ENCODE measurements around the gene UQCRC1.

Gene UQCRC1

DNA sequence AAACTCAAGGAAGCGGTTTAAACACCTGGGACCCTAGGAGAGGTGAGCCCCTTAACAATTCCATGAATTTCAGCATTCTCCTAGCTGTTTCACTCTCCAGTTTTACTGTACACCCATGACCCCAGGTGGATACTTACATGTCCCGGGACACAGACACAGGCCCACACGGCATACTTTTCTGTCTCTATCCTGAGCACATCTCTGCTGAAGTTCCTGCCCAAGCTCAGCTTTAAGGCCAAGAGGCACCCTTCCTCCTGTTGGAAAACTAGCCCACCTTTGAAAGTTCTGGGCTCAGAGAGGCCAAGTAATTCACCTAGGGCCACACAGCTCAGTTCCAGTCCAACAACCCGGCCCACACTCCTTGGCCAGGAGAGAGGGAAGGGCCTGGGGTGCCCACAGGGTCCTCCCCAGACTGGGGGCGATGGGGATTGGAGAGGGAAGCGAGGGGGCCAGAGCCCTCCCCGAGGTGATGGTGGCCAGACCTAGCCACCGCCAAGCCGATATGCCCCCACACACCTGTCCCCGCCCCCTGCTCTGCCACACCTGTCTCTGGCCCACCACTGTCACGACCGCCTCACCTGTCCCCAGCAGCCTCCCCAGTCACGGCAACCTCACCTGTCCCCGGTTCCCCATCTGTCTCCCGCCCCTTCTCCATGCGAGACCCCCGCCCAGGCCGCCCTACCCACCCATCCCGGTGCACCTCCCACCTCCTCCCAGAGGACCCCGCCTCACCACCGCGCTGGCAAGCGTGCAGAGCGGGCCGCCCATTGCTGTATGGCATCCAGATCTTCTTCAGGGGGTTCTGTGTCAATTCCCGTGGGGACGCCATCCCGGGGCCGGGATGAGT, 53.3 kb downstream of the UQCRC1 start:
- H3K4me1 ChIP-seq (ENCODE audit: control insufficient read depth, insufficient read depth, low read length) = no peaks in the 10 kb centered on the region

More for the DNA sequence above, 53.3 kb downstream of the UQCRC1 start:
- POLR2A ChIA-PET = interaction anchor here (0.8 to 2.0 kb wide), 9 partner anchors 46 to 368 kb away, joined by 3 to 12 read pairs (median 4); partner anchors contain the start of genes ATRIP, CCDC51, CDC25A and SLC26A6
- TF ChIP-seq, protein P1, sequence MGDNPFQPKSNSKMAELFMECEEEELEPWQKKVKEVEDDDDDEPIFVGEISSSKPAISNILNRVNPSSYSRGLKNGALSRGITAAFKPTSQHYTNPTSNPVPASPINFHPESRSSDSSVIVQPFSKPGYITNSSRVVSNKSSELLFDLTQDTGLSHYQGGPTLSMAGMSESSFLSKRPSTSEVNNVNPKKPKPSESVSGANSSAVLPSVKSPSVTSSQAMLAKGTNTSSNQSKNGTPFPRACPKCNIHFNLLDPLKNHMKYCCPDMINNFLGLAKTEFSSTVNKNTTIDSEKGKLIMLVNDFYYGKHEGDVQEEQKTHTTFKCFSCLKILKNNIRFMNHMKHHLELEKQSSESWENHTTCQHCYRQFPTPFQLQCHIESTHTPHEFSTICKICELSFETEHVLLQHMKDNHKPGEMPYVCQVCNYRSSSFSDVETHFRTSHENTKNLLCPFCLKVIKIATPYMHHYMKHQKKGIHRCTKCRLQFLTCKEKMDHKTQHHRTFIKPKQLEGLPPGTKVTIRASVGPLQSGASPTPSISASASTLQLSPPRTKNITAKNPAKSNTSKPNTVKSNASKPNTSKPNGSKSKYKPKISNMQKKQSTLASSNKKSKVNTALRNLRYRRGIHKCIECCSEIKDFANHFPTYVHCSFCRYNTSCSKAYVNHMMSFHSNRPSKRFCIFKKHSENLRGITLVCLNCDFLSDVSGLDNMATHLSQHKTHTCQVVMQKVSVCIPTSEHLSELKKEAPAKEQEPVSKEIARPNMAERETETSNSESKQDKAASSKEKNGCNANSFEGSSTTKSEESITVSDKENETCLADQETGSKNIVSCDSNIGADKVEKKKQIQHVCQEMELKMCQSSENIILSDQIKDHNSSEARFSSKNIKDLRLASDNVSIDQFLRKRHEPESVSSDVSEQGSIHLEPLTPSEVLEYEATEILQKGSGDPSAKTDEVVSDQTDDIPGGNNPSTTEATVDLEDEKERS (tag by site-specific recombination; IDR thresholded peaks at IDR 0.05) = no peak
- peak; percentile 68; the same call in 1 of the 2 replicates for TF ChIP-seq ZBTB7A (tag by site-specific recombination; IDR thresholded peaks at IDR 0.05; ENCODE audit: low read depth)
- TF ChIP-seq ZEB2 (tag by site-specific recombination; IDR thresholded peaks at IDR 0.05) = 0 out of 2 replicates have a peak, but pooled peaks have one; percentile 17
- no peak for TF ChIP-seq ZNF585B (tag by site-specific recombination; IDR thresholded peaks at IDR 0.05)
- TF ChIP-seq ZNF777 (tag by site-specific recombination; IDR thresholded peaks at IDR 0.05; ENCODE audit: borderline replicate concordance) = 0 out of 2 replicates have a peak, but pooled peaks have one; percentile 25
- TF ChIP-seq ZNF768 (tag by site-specific recombination; IDR thresholded peaks at IDR 0.05) = peak; percentile 69; the same call in 1 of the 2 replicates
- 0 out of 2 replicates have a peak, but pooled peaks have one; percentile 41 for TF ChIP-seq ZNF391 (tag by site-specific recombination; IDR thresholded peaks at IDR 0.05; ENCODE audit: borderline replicate concordance, low read depth)
- TF ChIP-seq PATZ1 (tag by site-specific recombination; IDR thresholded peaks at IDR 0.05) = peak; percentile 10; the same call in 1 of the 2 replicates
- no peak for TF ChIP-seq ZSCAN5A (tag by site-specific recombination; IDR thresholded peaks at IDR 0.05)
- no peak for TF ChIP-seq FEZF1 (tag by site-specific recombination; IDR thresholded peaks at IDR 0.05)
- peak; percentile 31; the same call in 1 of the 2 replicates for TF ChIP-seq IKZF3 (tag by site-specific recombination; IDR thresholded peaks at IDR 0.05)
- TF ChIP-seq KLF10 (tag by site-specific recombination; IDR thresholded peaks at IDR 0.05) = no peak
- TF ChIP-seq ZNF426 (tag by site-specific recombination; IDR thresholded peaks at IDR 0.05) = no peak
- TF ChIP-seq REPIN1 (tag by site-specific recombination; IDR thresholded peaks at IDR 0.05; ENCODE audit: low read depth) = no peak
- TF ChIP-seq YY2 (tag by site-specific recombination; IDR thresholded peaks at IDR 0.05) = no peak
- no peak for TF ChIP-seq ZBTB21 (tag by site-specific recombination; IDR thresholded peaks at IDR 0.05)
- peak; percentile 41; the same call in 1 of the 2 replicates for TF ChIP-seq ZNF398 (tag by site-specific recombination; IDR thresholded peaks at IDR 0.05)
- no peak for TF ChIP-seq ZNF302 (tag by site-specific recombination; IDR thresholded peaks at IDR 0.05; ENCODE audit: low read depth)
- no peak for TF ChIP-seq ZNF248 (tag by site-specific recombination; IDR thresholded peaks at IDR 0.05)
- no peak for TF ChIP-seq ZNF785 (tag by site-specific recombination; IDR thresholded peaks at IDR 0.05)
- TF ChIP-seq KLF7 (tag by site-specific recombination; IDR thresholded peaks at IDR 0.05; ENCODE audit: borderline replicate concordance) = no peak
- TF ChIP-seq GLIS2 (tag by site-specific recombination; IDR thresholded peaks at IDR 0.05) = peak; percentile 56; the same call in 1 of the 2 replicates
- TF ChIP-seq ZNF664 (tag by site-specific recombination; IDR thresholded peaks at IDR 0.05) = no peak
- CTCF ChIA-PET = interaction anchor here (0.7 to 2.7 kb wide), 7 partner anchors 7 to 282 kb away, joined by 3 to 12 read pairs (median 4); no protein-coding TSS in a partner anchor
- no peaks in the 10 kb centered on the region for H3K36me3 ChIP-seq (ENCODE audit: control insufficient read depth in 2 of 2, insufficient read depth in 1 of 2, low read length in 2 of 2)
- H3K27ac ChIP-seq (ENCODE audit: extremely low read depth, low read depth, low read length) = no peak overlapping the region
- no peaks in the 10 kb centered on the region for H3K9me3 ChIP-seq (ENCODE audit: control insufficient read depth, insufficient read depth, low read depth, low read length)
- H3K4me3 ChIP-seq (ENCODE audit: low read depth, low read length) = peak overlapping the region; percentile 71
